CD4-positive, alpha-beta T cell (primary cell): ENCODE results near the gene KRTAP10-7. TPM values are rescaled to one million over a fixed set of nuclear protein-coding genes. Genes with fewer than 3 reads are reported as not detected.

Source experiments
- ATAC-seq: fragments of 200-7000 bp; cut with Tn5 transposase; one replicate; pipeline ENCODE4 v1.10.0; 2022; ENCODE audit warnings: mild to moderate bottlenecking; ENCODE audit not compliant: poor library complexity
- CTCF ChIA-PET: fragments of 350-600 bp; sonication (Branson Sonifier 250); formaldehyde crosslinking; loops from one replicate; lab custom pipeline; 2021; ENCODE audit warnings: antibody characterized with exemption, inconsistent platforms; lab: Charles Lee
- POLR2A ChIA-PET: fragments of 350-600 bp; sonication (Branson Sonifier 250); formaldehyde crosslinking; loops from one replicate; lab custom pipeline; 2021; ENCODE audit warnings: antibody characterized with exemption, inconsistent platforms; lab: Charles Lee
- DNase-seq, 14 experiments: peaks; one replicate each; pipeline ENCODE4 v3.0.0-alpha.2; 2013 to 2020; ENCODE audit warnings: mixed read lengths in 2 of 14
- H3K27ac ChIP-seq, 2 donors: one replicate each; pipeline versions ENCODE4 v1.5.1 to v1.7.0; 2013; ENCODE audit warnings: low read length in 2 of 2, low read depth in 1 of 2, mild to moderate bottlenecking in 1 of 2
- H3K27me3 ChIP-seq, 2 experiments: 1 replicate in 1 of 2; 2 replicates in 1 of 2; pipeline versions ENCODE4 v1.6.1 to v1.7.0; 2013; ENCODE audit warnings: low read length in 2 of 2, control low read depth in 1 of 2, mild to moderate bottlenecking in 1 of 2, moderate library complexity in 1 of 2; ENCODE audit not compliant: insufficient read depth in 2 of 2, control insufficient read depth in 1 of 2
- H3K36me3 ChIP-seq: one replicate; pipeline ENCODE4 v1.6.1; 2013; ENCODE audit warnings: low read length, control low read depth; ENCODE audit not compliant: insufficient read depth
- H3K4me1 ChIP-seq: one replicate; pipeline ENCODE4 v1.6.1; 2013; ENCODE audit warnings: low read length, control low read depth; ENCODE audit not compliant: insufficient read depth
- H3K4me3 ChIP-seq: one replicate; pipeline ENCODE4 v1.5.1; 2013; ENCODE audit warnings: mild to moderate bottlenecking, low read length, moderate library complexity
- H3K9me3 ChIP-seq, 2 experiments: 1 replicate in 1 of 2; 2 replicates in 1 of 2; pipeline versions ENCODE4 v1.6.1 to v1.7.0; 2013; ENCODE audit warnings: low read length in 2 of 2, mild to moderate bottlenecking in 2 of 2, control low read depth in 1 of 2, moderate library complexity in 1 of 2; ENCODE audit not compliant: control insufficient read depth in 1 of 2, insufficient read depth in 1 of 2
- H3K27ac Mint-ChIP-seq: one replicate; pipeline ENCODE4 v1.8.0; 2020; ENCODE audit warnings: mixed read lengths
- H3K27me3 Mint-ChIP-seq: one replicate; pipeline ENCODE4 v1.8.0; 2021; ENCODE audit warnings: mixed read lengths
- H3K36me3 Mint-ChIP-seq: one replicate; pipeline ENCODE4 v1.8.0; 2021; ENCODE audit warnings: low read depth, mixed read lengths
- H3K4me1 Mint-ChIP-seq: one replicate; pipeline ENCODE4 v1.8.0; 2021; ENCODE audit warnings: low read depth, mixed read lengths
- H3K4me3 Mint-ChIP-seq: one replicate; pipeline ENCODE4 v1.8.0; 2020; ENCODE audit warnings: mild to moderate bottlenecking, mixed read lengths
- H3K9me3 Mint-ChIP-seq: one replicate; pipeline ENCODE4 v1.8.0; 2020; ENCODE audit warnings: mixed read lengths
- CTCF ChIP-seq: fragments of 200-600 bp; IDR thresholded peaks from one replicate; pipeline ENCODE4 v1.8.0; 2022; ENCODE audit warnings: antibody characterized with exemption, mild to moderate bottlenecking
- intact Hi-C, 2 experiments: fragments of 100-400 bp; cut with DNase I in 1 of 2; cut with micrococcal nuclease in 1 of 2; formaldehyde crosslinking; loops; one replicate each; pipeline versions ENCODE4 v1.15.1 to v1.9.0; 2023 to 2025; cut with DNase I, micrococcal nuclease
- total RNA-seq, 174 experiments: library from RNA in 2 of 174; stranded (reverse) in 2 of 174; gene quantifications; one replicate each; pipeline ENCODE4 v1.2.3 and lab custom pipeline; 2021 to 2026

Gene KRTAP10-7
- total RNA-seq, 2 experiments from 2014 or later, result not detected

GRCh38 chr21:44592446-44593311, 7.7 kb upstream of the KRTAP10-7 start, which contains the start of gene KRTAP10-6:
KRTAP10-6 (minus strand) TSS chr21:44592505; CDS start chr21:44592484, 21 bp downstream.
- ATAC-seq (no peak), DNase-seq (no peak)
- Histone ChIP-seq H3K36me3 (no peaks in the 10 kb centered on the region), H3K4me3 (no peak within 1 kb of the TSS), H3K9me3 (no peaks in the 10 kb centered on the region), H3K27ac (no peak within 1 kb of the TSS), H3K4me1 (no peaks in the 10 kb centered on the region), H3K27me3 (peaks cover 0 to 3% of the 10 kb centered on the region in 2 experiments)
- Mint-ChIP-seq H3K27ac (no peak within 1 kb of the TSS), H3K27me3 (peaks cover 19% of the 10 kb centered on the region), H3K4me1 (no peaks in the 10 kb centered on the region), H3K9me3 (no peaks in the 10 kb centered on the region), H3K36me3 (no peaks in the 10 kb centered on the region), H3K4me3 (no peak within 1 kb of the TSS)
- no peak for TF ChIP-seq CTCF
- intact Hi-C loops, result no loop called here
- POLR2A ChIA-PET, result no interaction called here
- CTCF ChIA-PET, result no interaction called here

DNA sequence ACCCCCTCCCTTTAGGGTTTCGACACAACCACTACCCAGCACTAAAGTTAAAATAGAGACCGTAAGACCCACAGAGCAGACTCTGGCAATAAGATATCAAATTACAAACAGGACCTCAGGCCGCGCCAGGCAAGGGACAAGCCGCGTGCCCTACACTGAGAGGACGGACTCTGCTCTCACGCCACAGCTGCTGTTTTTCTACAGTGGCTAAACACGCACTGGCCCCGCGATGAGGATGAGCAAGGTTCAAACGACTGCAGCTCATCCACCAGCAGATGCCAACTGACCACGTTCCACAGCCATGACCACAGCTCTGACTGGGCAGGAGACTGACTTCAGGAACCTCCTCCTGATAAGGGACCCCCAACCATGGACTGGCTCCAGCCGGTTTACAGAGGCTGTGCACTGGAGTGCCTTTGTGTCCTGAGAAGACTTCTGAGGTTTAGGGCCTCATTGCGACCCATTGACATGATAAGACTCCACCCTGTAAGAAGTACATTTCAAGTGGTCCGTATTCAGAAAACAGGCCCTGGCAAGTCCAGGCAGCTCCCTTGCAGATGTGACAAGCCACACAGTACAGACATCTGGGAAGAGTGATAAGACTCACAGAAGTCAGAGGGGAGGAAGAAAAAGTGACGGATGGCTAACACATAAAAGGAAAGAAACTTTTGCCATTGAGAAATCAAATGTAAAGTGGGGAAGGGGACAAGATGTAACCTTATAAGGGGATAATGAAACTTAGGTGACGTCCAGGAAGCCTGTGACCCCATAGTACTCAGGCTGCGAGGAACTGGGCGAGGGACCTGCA, 6.6 kb upstream of the KRTAP10-7 start:
- H3K4me3 Mint-ChIP-seq, result no peak overlapping the region
- Histone ChIP-seq H3K27ac (no peak overlapping the region), H3K36me3 (no peaks in the 10 kb centered on the region), H3K4me3 (no peak overlapping the region), H3K27me3 (peaks cover 0 to 3% of the 10 kb centered on the region in 2 experiments), H3K4me1 (no peaks in the 10 kb centered on the region), H3K9me3 (peaks cover 2 to 8% of the 10 kb centered on the region in 2 experiments)
- intact Hi-C loops, result no loop called here
- H3K27ac Mint-ChIP-seq, result no peak overlapping the region
- ChIA-PET POLR2A (no interaction called here), CTCF (no interaction called here)
- H3K9me3 Mint-ChIP-seq, result no peaks in the 10 kb centered on the region
- H3K36me3 Mint-ChIP-seq, result no peaks in the 10 kb centered on the region
- no peaks in the 10 kb centered on the region for H3K4me1 Mint-ChIP-seq
- no peak for TF ChIP-seq CTCF
- no peak for ATAC-seq
- no peak for DNase-seq
- H3K27me3 Mint-ChIP-seq, result peaks cover 8% of the 10 kb centered on the region

DNA sequence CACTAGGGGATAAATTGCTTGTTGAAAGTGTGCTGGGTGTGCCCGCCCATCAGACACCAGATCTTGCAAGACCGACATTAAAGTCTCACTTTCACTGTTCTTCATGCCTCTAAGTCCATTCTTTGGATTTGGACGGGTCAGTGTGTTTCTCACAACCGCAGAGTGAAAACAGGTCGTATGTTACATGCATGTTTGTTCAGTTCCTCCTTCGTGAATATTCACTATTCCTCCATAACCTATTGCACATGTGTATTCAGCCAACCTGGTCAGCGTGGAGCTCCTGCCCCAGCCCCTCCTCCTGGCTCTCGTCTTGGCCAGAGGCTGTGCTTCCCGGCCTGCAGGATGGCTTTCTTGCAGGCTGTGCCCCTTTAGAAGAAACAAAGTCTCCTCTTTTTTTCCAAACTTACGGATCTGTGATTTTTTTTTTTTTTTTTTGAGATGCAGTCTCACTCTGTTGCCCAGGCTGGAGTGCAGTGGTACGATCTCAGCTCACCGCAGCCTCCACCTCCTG, 5.9 kb upstream of the KRTAP10-7 start:
- H3K4me1 Mint-ChIP-seq, result no peaks in the 10 kb centered on the region
- no peaks in the 10 kb centered on the region for H3K4me1 ChIP-seq
- H3K27me3 ChIP-seq, result no peaks in the 10 kb centered on the region
- no peak overlapping the region for H3K27ac Mint-ChIP-seq
- no peaks in the 10 kb centered on the region for H3K36me3 ChIP-seq
- TF ChIP-seq CTCF, result no peak
- H3K9me3 ChIP-seq, result peaks cover 8 to 10% of the 10 kb centered on the region in 2 experiments
- DNase-seq (no peak), ATAC-seq (no peak)
- ChIA-PET CTCF (no interaction called here), POLR2A (no interaction called here)
- no peak overlapping the region for H3K4me3 ChIP-seq
- no peaks in the 10 kb centered on the region for H3K36me3 Mint-ChIP-seq
- H3K27me3 Mint-ChIP-seq, result peaks cover 6% of the 10 kb centered on the region
- intact Hi-C loops, result no loop called here
- no peak overlapping the region for H3K4me3 Mint-ChIP-seq
- no peaks in the 10 kb centered on the region for H3K9me3 Mint-ChIP-seq
- H3K27ac ChIP-seq, result no peak overlapping the region
